Measurements from ENCODE around the gene PLEK.

GRCh38 chr2:68416081-68416675, 51.1 kb downstream of the PLEK start:
- TF ChIP-seq EZH2 (IDR thresholded peaks at IDR 0.05; ENCODE audit: low read length, missing control alignments) (no peak), CTCF (conservative IDR thresholded peaks at IDR 0.05 in 1 of 2, IDR thresholded peaks at IDR 0.05 in 1 of 2; ENCODE audit: low read depth in 1 of 2, low read length in 2 of 2) (no peak)

All from fibroblast of lung (primary cell).